Stimulated activated naive CD8-positive, alpha-beta T cell treated with anti-CD3 and anti-CD28 coated beads, Interleukin-15, Interleukin-2, amounts not matched to agents 100 ng/mL and 50 ng/mL, for 24 hours (primary cell): Measurements from ENCODE around the gene CCDC82.
A peak's percentile ranks its signal among the peaks of the same experiment; 100 is the strongest.

ENCODE experiments used
- H3K27ac Mint-ChIP-seq: one replicate; pipeline ENCODE4 v1.8.0; 2021; ENCODE audit warnings: mild to moderate bottlenecking, mixed read lengths
- H3K27me3 Mint-ChIP-seq: one replicate; pipeline ENCODE4 v1.8.0; 2021; ENCODE audit warnings: mixed read lengths
- H3K36me3 Mint-ChIP-seq: one replicate; pipeline ENCODE4 v1.8.0; 2021; ENCODE audit warnings: low read depth, mixed read lengths
- H3K4me1 Mint-ChIP-seq: one replicate; pipeline ENCODE4 v1.8.0; 2021; ENCODE audit warnings: low read depth, mixed read lengths
- H3K4me3 Mint-ChIP-seq: one replicate; pipeline ENCODE4 v1.8.0; 2021; ENCODE audit warnings: mild to moderate bottlenecking, mixed read lengths
- H3K9me3 Mint-ChIP-seq: one replicate; pipeline ENCODE4 v1.8.0; 2021; ENCODE audit warnings: mixed read lengths

The CCDC82 gene

GRCh38 chr11:96341211-96342013 is 48.3 kb downstream of the CCDC82 start:
- Mint-ChIP-seq H3K27me3 (no peaks in the 10 kb centered on the region), H3K36me3 (peaks cover 3% of the 10 kb centered on the region), H3K4me1 (peaks cover 55% of the 10 kb centered on the region), H3K9me3 (no peaks in the 10 kb centered on the region), H3K4me3 (peak overlapping the region; percentile 97), H3K27ac (peak overlapping the region; percentile 92)

DNA sequence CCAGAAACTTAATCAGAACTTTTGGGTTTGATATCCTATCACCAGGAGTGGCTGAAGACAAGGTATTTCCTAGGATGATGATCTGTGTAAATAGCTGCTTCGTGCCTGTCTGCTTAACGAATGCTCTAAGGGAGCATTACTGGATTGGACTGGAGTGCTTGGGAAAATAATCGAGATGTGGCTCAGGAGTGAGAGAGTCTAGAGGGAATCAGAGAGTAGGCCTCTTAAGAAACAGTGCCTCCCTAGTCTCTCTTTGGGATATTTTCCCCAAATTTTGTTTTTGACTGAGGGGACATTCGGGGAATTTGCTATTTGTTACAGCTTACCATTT is 49.2 kb downstream of the CCDC82 start:
- peaks cover 63% of the 10 kb centered on the region for H3K4me1 Mint-ChIP-seq

DNA sequence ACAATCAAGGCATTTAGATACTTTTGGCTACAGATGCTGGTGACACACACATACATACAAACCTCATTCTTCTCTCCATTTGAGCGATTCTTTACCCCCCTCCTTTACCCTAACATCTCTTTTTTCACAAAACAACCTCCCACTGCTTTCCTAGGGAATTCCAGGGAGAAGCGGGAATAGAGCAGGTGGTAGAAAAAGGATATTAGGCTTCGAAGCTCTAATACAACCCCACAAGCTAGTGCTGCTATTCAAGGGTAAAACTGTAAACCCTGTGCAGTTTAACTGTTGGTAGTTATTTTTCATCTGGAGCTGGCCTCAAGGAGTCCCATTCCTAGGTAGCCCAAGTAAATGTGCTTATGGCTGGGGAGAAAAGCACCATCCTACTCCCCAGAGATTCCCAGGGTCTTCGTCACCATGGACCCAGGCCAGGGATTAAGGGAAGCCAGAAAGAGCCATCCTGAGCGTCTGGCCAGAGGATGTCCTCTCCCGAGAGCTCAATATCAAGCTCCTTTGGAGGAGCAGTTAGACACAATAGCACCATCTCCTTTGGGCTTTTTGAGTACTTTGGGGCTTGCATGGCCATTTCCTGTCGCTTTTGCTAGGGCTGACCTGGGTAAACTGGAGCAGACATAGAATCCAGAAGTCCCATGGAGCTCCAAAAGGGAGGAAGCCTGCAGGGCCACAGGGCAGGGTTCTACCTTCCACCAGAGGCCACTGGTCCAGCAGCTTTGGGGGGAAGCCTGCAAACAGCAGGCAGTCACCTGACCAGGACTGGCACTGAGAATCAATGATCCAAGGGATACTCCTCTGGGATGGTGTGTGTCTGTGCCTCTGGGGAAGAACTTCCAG is 49.8 kb downstream of the CCDC82 start:
- H3K9me3 Mint-ChIP-seq: no peaks in the 10 kb centered on the region
- H3K27ac Mint-ChIP-seq: peak overlapping the region; percentile 92
- no peaks in the 10 kb centered on the region for H3K27me3 Mint-ChIP-seq
- H3K4me3 Mint-ChIP-seq: peak overlapping the region; percentile 97
- peaks cover 17% of the 10 kb centered on the region for H3K36me3 Mint-ChIP-seq
- H3K4me1 Mint-ChIP-seq: peaks cover 69% of the 10 kb centered on the region

More for the DNA sequence above, 49.2 kb downstream of the CCDC82 start:
- H3K27me3 Mint-ChIP-seq: no peaks in the 10 kb centered on the region
- H3K9me3 Mint-ChIP-seq: no peaks in the 10 kb centered on the region
- peak overlapping the region; percentile 92 for H3K27ac Mint-ChIP-seq
- peak overlapping the region; percentile 97 for H3K4me3 Mint-ChIP-seq
- peaks cover 12% of the 10 kb centered on the region for H3K36me3 Mint-ChIP-seq

DNA sequence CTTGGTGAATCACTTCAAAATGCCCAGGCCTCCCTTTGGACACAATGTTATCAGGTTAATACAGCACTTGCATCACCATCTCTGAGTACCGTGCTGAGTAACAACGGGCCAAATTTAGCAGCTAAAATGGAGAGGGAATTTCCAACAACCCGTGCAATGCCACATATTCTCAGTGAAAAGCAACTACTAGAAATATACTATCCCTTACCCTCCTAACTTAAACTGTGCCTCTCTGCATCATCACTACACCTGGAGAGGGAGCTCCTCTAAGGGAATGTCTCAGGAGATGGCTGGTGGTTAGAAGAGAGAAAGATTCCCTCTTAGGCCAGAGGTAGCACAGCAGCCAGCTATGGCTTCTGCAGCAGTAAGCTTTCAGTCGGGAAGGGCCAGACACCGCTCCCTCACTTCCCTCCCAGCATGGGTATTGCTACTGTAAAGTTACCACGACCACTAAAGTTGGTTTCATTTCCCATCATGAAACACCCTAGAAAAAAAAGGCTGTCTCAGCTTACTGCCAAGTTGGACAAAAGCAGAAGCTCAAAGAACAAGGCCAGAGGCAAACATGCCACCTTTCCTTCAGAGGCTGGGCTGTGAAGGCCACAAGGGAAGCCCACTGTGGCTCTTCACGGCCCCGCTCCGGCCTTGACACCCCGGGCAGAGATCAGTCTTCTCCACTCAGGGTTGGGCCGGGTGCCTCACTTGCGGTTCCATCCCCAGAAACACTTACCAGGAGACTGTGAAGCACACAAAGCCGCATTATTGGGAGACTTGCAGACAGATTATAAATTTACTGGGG is 50.6 kb downstream of the CCDC82 start:
- no peaks in the 10 kb centered on the region for H3K9me3 Mint-ChIP-seq
- H3K4me1 Mint-ChIP-seq: peaks cover 76% of the 10 kb centered on the region
- H3K27me3 Mint-ChIP-seq: no peaks in the 10 kb centered on the region
- H3K4me3 Mint-ChIP-seq: peak overlapping the region; percentile 97
- peak overlapping the region; percentile 92 for H3K27ac Mint-ChIP-seq
- peaks cover 24% of the 10 kb centered on the region for H3K36me3 Mint-ChIP-seq

- Mint-ChIP-seq H3K36me3 (peaks cover 24% of the 10 kb centered on the region), H3K4me1 (peaks cover 81% of the 10 kb centered on the region)
Measured at GRCh38 chr11:96337541-96338431, 51.9 kb downstream of the CCDC82 start.

GRCh38 chr11:96335388-96335787 is 54.3 kb downstream of the CCDC82 start:
- Mint-ChIP-seq H3K4me1 (peaks cover 96% of the 10 kb centered on the region), H3K9me3 (no peaks in the 10 kb centered on the region), H3K36me3 (peaks cover 32% of the 10 kb centered on the region), H3K4me3 (no peak overlapping the region), H3K27me3 (no peaks in the 10 kb centered on the region), H3K27ac (no peak overlapping the region)

More at GRCh38 chr11:96337541-96338431, 51.9 kb downstream of the CCDC82 start:
- Mint-ChIP-seq H3K4me3 (peak overlapping the region; percentile 97), H3K9me3 (no peaks in the 10 kb centered on the region), H3K27me3 (no peaks in the 10 kb centered on the region), H3K27ac (peak overlapping the region; percentile 92)

DNA sequence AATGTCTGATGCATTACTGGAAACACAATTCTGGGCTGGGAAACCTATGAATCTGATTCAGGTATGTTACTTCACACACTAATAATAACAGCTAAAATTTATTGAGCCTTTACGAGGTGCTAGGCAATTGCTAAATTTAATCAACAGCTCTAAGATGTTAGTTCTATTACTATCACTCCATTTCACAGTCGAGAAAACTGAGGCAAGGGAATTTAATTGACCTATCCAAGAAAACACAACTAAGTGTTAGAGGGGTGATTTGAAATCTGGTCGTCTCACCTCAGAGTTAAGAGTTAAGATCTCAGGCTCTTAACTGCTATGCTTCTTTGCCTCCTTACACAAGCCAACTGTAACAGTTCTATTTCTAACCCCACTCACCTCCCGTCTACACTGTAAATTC is 55.5 kb downstream of the CCDC82 start:
- H3K4me3 Mint-ChIP-seq: no peak overlapping the region
- H3K27ac Mint-ChIP-seq: no peak overlapping the region
- H3K4me1 Mint-ChIP-seq: peaks cover 98% of the 10 kb centered on the region
- H3K27me3 Mint-ChIP-seq: no peaks in the 10 kb centered on the region
- H3K36me3 Mint-ChIP-seq: peaks cover 41% of the 10 kb centered on the region
- no peaks in the 10 kb centered on the region for H3K9me3 Mint-ChIP-seq

- H3K9me3 Mint-ChIP-seq: no peaks in the 10 kb centered on the region
- peaks cover 100% of the 10 kb centered on the region for H3K4me1 Mint-ChIP-seq
- no peak overlapping the region for H3K27ac Mint-ChIP-seq
- peaks cover 47% of the 10 kb centered on the region for H3K36me3 Mint-ChIP-seq
- H3K27me3 Mint-ChIP-seq: no peaks in the 10 kb centered on the region
- no peak overlapping the region for H3K4me3 Mint-ChIP-seq
Measured at GRCh38 chr11:96333191-96333719, 56.5 kb downstream of the CCDC82 start.

DNA sequence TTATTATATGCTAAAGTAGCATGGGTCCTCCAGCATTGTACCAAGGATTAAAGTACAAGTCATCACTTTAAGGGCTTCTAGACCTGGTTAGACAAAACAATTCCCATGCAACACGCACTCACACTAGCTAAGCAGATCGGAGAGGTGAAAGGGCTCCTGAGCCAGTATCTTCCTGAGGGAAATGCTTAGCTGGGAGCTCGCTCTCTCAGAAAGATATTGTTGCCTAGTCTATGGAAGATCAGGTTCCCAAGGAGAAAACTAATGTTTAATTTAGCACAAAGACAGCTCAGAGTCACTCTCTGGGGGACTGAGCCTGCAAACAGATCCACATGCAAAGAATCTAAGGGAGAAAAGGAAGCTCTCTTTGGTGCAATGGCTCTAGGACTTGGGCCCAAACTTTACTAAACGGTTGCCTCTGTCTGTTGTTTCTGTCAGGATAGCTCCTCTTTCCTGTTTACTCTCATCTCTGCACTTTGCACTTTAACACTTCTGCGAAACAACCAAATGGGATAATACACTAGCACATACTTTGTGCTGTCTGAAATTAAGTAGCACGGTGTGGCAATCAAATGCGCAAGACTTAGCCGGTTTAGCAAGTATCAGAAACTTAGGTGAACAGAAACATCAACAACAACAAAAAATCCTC is 57.5 kb downstream of the CCDC82 start:
- Mint-ChIP-seq H3K36me3 (peaks cover 47% of the 10 kb centered on the region), H3K27ac (peak overlapping the region; percentile 27), H3K9me3 (no peaks in the 10 kb centered on the region), H3K27me3 (no peaks in the 10 kb centered on the region), H3K4me1 (peaks cover 91% of the 10 kb centered on the region), H3K4me3 (no peak overlapping the region)

DNA sequence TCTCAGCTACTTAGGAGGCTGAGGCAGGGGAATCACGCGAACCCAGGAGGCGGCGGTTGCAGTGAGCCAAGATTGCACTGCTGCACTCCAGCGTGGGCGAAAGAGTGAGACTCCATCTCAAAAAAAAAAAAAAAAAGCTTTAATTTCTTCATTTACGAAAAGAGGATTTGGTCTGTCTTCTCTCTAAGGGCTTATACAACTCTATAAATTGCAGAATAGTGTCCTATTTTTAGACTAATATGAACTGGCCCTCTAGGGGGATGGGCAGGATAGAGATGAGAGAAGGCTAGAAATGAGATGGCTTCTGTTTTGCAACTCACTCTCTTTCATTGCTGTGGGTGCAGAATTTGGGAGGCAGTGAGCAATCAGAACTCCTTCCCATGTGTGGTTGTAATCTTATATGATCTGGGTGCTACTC is 58.0 kb downstream of the CCDC82 start:
- peak overlapping the region; percentile 27 for H3K27ac Mint-ChIP-seq
- peaks cover 51% of the 10 kb centered on the region for H3K36me3 Mint-ChIP-seq
- no peaks in the 10 kb centered on the region for H3K27me3 Mint-ChIP-seq
- H3K4me1 Mint-ChIP-seq: peaks cover 89% of the 10 kb centered on the region
- no peak overlapping the region for H3K4me3 Mint-ChIP-seq
- no peaks in the 10 kb centered on the region for H3K9me3 Mint-ChIP-seq

DNA sequence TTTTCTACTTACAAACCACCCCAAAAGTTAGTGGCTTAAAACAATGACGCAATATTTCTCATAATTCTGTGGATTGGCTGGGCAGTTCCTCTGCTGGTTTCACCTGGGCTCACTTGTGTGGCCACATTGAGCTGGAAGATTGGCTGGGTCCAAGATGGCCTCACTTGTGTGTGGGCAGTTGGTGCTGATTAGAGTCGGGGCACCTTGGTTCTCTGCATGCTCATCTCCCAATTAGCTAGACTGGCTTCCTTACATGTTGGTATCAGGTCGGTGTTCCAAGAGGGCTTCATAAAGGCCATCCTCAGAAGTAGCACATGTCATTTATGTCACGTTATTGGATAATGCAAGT is 59.2 kb downstream of the CCDC82 start:
- Mint-ChIP-seq H3K36me3 (peaks cover 45% of the 10 kb centered on the region), H3K4me1 (peaks cover 87% of the 10 kb centered on the region), H3K27ac (peak overlapping the region; percentile 71), H3K4me3 (peak overlapping the region; percentile 41), H3K9me3 (no peaks in the 10 kb centered on the region), H3K27me3 (no peaks in the 10 kb centered on the region)

DNA sequence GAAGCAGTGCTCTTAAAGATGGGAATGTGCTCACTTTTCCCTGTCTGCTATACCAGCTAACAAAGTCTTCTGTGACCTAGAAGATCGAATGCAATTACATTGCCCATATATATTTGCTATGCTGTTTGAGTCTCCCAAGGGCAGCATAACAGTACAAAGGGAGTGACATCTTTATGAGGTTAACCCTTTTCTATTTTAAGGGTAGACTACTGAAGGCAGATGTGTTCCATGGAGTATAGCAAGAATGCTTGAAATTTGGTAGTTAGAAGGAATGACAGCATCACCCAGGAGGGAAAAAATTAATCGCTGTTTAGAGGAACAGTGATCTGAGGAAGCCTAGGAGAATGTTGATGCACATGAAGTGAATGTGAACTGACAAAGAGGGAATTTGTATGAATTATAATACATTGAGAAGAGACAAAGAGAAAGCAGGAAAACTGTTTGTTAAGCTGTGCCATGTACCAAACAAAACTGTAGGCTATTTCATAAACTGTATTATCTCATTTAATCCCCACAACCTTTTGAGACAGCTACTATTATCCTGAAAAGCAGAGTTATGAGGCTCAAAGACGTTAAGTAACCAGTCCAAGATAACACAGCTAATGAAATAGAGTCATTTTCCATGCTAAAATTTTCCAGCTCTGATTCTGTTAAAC is 59.7 kb downstream of the CCDC82 start:
- peaks cover 44% of the 10 kb centered on the region for H3K36me3 Mint-ChIP-seq
- H3K27me3 Mint-ChIP-seq: no peaks in the 10 kb centered on the region
- H3K4me1 Mint-ChIP-seq: peaks cover 87% of the 10 kb centered on the region
- H3K9me3 Mint-ChIP-seq: no peaks in the 10 kb centered on the region
- peak overlapping the region; percentile 90 for H3K27ac Mint-ChIP-seq
- peak overlapping the region; percentile 21 for H3K4me3 Mint-ChIP-seq

DNA sequence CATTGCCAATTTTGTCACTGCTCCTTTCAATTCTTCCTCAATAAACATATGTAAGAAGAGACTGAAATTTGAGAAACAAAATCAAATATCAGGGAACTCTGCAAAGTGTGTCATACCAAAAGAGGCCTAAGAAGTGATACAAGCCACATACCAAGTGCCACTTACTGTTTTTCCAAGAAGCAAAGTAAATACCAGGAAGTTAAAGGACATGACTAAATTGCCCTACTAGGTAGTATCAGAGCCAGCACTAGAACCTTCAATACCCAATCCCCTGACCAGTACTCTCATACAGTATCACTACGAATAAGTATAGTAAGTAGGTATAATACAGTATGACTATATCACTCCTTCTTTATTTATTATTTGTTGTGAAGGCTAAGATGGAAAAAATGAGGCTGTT is 60.3 kb downstream of the CCDC82 start:
- peak overlapping the region; percentile 90 for H3K27ac Mint-ChIP-seq
- peak overlapping the region; percentile 60 for H3K4me3 Mint-ChIP-seq

More for the DNA sequence above, 60.3 kb downstream of the CCDC82 start:
- H3K9me3 Mint-ChIP-seq: no peaks in the 10 kb centered on the region
- H3K36me3 Mint-ChIP-seq: peaks cover 38% of the 10 kb centered on the region
- H3K27me3 Mint-ChIP-seq: no peaks in the 10 kb centered on the region
- peaks cover 87% of the 10 kb centered on the region for H3K4me1 Mint-ChIP-seq
